HCT116 (cell line): Measurements from ENCODE around the gene RBM14.

Source experiments
- CEBPB ChIP-seq: IDR thresholded peaks from 2 replicates; pipeline ENCODE4 v1.6.1; 2012; ENCODE audit warnings: low read depth
- EZH2phosphoT487 ChIP-seq: fragments of 200-600 bp; IDR thresholded peaks from 2 replicates; pipeline ENCODE4 v1.6.1; 2018; ENCODE audit warnings: antibody characterized with exemption, borderline replicate concordance
- POLR2A ChIP-seq: IDR thresholded peaks from 2 replicates; pipeline ENCODE4 v1.7.0; 2011; ENCODE audit warnings: borderline replicate concordance; ENCODE audit not compliant: insufficient read depth, insufficient read length; ENCODE audit errors: extremely low read depth
- TCF7L2 ChIP-seq: IDR thresholded peaks from 2 replicates; pipeline ENCODE4 v1.7.0; 2011; ENCODE audit warnings: borderline replicate concordance, inconsistent platforms; ENCODE audit not compliant: insufficient read depth, insufficient read length; ENCODE audit errors: extremely low read depth
- TF ChIP-seq, protein P1 (sequence below), 3 experiments: fragments of 200-600 bp in 1 of 3; sonication (generic) in 1 of 3; IDR thresholded peaks in 2 of 3; conservative IDR thresholded peaks in 1 of 3; 2 replicates each; pipeline ENCODE4 v1.5.1; 2012 to 2017; ENCODE audit warnings: low read depth in 2 of 3, low read length in 2 of 3, antibody characterized with exemption in 1 of 3, borderline replicate concordance in 1 of 3, control low read depth in 1 of 3, mild to moderate bottlenecking in 1 of 3, mixed read lengths in 1 of 3, mixed run types in 1 of 3, moderate library complexity in 1 of 3; ENCODE audit not compliant: insufficient read depth in 1 of 3
- TF ChIP-seq, protein P2 (sequence below): IDR thresholded peaks from 2 replicates; pipeline ENCODE4 v1.6.1; 2012

DNA sequence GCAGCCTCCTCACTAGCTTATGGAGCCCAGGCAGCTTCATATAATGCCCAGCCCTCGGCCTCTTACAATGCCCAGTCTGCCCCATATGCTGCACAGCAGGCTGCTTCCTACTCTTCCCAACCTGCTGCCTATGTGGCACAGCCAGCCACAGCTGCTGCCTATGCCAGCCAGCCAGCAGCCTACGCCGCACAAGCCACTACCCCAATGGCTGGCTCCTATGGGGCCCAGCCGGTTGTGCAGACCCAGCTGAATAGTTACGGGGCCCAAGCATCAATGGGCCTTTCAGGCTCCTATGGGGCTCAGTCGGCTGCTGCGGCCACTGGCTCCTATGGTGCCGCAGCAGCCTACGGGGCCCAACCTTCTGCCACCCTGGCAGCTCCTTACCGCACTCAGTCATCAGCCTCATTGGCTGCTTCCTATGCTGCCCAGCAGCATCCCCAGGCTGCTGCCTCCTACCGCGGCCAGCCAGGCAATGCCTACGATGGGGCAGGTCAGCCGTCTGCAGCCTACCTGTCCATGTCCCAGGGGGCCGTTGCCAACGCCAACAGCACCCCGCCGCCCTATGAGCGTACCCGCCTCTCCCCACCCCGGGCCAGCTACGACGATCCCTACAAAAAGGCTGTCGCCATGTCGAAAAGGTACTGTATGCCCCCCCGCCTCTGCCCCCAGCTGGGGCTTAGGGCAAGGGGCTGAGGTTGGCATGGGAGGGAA, 8.8 kb downstream of the RBM14 start:
- no peak for TF ChIP-seq EZH2phosphoT487
- TF ChIP-seq, protein P1, sequence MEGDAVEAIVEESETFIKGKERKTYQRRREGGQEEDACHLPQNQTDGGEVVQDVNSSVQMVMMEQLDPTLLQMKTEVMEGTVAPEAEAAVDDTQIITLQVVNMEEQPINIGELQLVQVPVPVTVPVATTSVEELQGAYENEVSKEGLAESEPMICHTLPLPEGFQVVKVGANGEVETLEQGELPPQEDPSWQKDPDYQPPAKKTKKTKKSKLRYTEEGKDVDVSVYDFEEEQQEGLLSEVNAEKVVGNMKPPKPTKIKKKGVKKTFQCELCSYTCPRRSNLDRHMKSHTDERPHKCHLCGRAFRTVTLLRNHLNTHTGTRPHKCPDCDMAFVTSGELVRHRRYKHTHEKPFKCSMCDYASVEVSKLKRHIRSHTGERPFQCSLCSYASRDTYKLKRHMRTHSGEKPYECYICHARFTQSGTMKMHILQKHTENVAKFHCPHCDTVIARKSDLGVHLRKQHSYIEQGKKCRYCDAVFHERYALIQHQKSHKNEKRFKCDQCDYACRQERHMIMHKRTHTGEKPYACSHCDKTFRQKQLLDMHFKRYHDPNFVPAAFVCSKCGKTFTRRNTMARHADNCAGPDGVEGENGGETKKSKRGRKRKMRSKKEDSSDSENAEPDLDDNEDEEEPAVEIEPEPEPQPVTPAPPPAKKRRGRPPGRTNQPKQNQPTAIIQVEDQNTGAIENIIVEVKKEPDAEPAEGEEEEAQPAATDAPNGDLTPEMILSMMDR (IDR thresholded peaks at IDR 0.05 in 2 of 3, conservative IDR thresholded peaks at IDR 0.05 in 1 of 3; ENCODE audit: borderline replicate concordance in 1 of 3, insufficient read depth in 1 of 3, low read depth in 2 of 3, low read length in 2 of 3): no peak
- TF ChIP-seq, protein P2, sequence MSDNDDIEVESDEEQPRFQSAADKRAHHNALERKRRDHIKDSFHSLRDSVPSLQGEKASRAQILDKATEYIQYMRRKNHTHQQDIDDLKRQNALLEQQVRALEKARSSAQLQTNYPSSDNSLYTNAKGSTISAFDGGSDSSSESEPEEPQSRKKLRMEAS: no peak
- TF ChIP-seq TCF7L2: no peak
- TF ChIP-seq CEBPB: no peak
- TF ChIP-seq POLR2A: no peak
